ENCODE results near the gene UBAC1. TPM values are rescaled to one million over a fixed set of nuclear protein-coding genes. Genes with fewer than 3 reads are reported as not detected.

Gene UBAC1
- total RNA-seq, 4 donors from 2014 or later: 52.9 to 76.3 (median 63.5) TPM

GRCh38 chr9:135885100-135885853 lies 75.9 kb downstream of the UBAC1 start:
- no peak for TF ChIP-seq POLR2A (IDR thresholded peaks at IDR 0.05)
- no peak for TF ChIP-seq EP300 (IDR thresholded peaks at IDR 0.05)
- no peak for TF ChIP-seq POLR2AphosphoS5 (IDR thresholded peaks at IDR 0.05)
- no peak for TF ChIP-seq CTCF (IDR thresholded peaks at IDR 0.05)
- Histone ChIP-seq H3K27me3 (no peaks in the 10 kb centered on the region), H3K9me3 (no peaks in the 10 kb centered on the region), H3K4me3 (no peak overlapping the region), H3K4me1 (peaks cover 0 to 72% (median 13%) of the 10 kb centered on the region in 3 donors), H3K27ac (no peak overlapping the region), H3K36me3 (peaks cover 0 to 23% of the 10 kb centered on the region in 2 donors)
- no peak for ATAC-seq
- WGBS, 2 donors (ENCODE audit: low coverage in 1 of 2): 62 to 66% methylated on average over 2 to 7 of the region's 7 CpGs

GRCh38 chr9:135884328-135885035 lies 76.7 kb downstream of the UBAC1 start:
- ATAC-seq: no peak
- WGBS, 2 donors (ENCODE audit: low coverage in 1 of 2): 69 to 71% methylated on average over 4 to 11 of the region's 16 CpGs
- TF ChIP-seq POLR2AphosphoS5 (IDR thresholded peaks at IDR 0.05) (no peak), CTCF (IDR thresholded peaks at IDR 0.05) (no peak), POLR2A (IDR thresholded peaks at IDR 0.05) (no peak), EP300 (IDR thresholded peaks at IDR 0.05) (no peak)
- Histone ChIP-seq H3K36me3 (peaks cover 0 to 23% of the 10 kb centered on the region in 2 donors), H3K27ac (no peak overlapping the region), H3K27me3 (no peaks in the 10 kb centered on the region), H3K9me3 (no peaks in the 10 kb centered on the region), H3K4me1 (peaks cover 0 to 64% (median 11%) of the 10 kb centered on the region in 3 donors), H3K4me3 (no peak overlapping the region)

- Histone ChIP-seq H3K27ac (no peak overlapping the region), H3K4me1 (peaks cover 0 to 55% (median 11%) of the 10 kb centered on the region in 3 donors), H3K27me3 (no peaks in the 10 kb centered on the region), H3K9me3 (no peaks in the 10 kb centered on the region), H3K4me3 (no peak overlapping the region), H3K36me3 (peaks cover 0 to 23% of the 10 kb centered on the region in 2 donors)
- no peak for ATAC-seq
- TF ChIP-seq CTCF (IDR thresholded peaks at IDR 0.05): no peak
- WGBS, 2 donors (ENCODE audit: low coverage in 1 of 2): 87 to 90% methylated on average over 2 to 6 of the region's 15 CpGs
These were observed 77.6 kb downstream of the UBAC1 start for GRCh38 chr9:135883410-135884089.

Other genes with a start within 250 kb of the UBAC1 start
- 10 to 100 TPM; 27.5 to 49.2 (median 28.2) TPM for gene CAMSAP1, start 53.8 kb downstream of the UBAC1 start, total RNA-seq
- 100 to 1,000 TPM in 3 of 4 donors, 10 to 100 TPM in 1; 71.4 to 209 (median 110) TPM for gene NACC2, start 133.9 kb upstream of the UBAC1 start, total RNA-seq
- gene TMEM250, start 157.5 kb upstream of the UBAC1 start, total RNA-seq: 10 to 100 TPM; 28.7 to 66.1 (median 45.3) TPM
- not detected for gene LHX3, start 243.8 kb upstream of the UBAC1 start, total RNA-seq